ENCODE data around the gene REN.
A peak's percentile ranks its signal among the peaks of the same experiment; 100 is the strongest.

Gene REN

DNA sequence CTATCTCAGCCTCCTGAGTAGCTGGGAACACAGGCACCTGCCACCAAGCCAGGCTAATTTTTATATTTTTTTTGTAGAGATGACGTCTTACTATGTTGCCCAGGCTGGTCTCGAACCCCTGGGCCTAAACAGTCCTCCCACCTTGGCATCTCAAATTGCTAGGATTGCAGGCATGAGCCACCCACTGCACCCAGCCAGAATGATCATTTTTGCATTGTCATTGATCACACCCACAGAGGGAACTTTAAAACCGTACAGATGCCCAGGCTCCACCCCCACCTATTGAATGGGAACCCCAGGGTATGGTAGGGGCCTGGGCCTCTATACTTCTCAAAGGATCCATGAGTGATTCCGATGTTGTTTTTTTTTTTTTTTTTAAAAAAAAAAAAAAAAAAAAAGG is 51.0 kb downstream of the REN start:
- FAIRE-seq (no peak), DNase-seq (ENCODE audit: insufficient read length, low spot score) (no peak)
- TF ChIP-seq, protein P1, sequence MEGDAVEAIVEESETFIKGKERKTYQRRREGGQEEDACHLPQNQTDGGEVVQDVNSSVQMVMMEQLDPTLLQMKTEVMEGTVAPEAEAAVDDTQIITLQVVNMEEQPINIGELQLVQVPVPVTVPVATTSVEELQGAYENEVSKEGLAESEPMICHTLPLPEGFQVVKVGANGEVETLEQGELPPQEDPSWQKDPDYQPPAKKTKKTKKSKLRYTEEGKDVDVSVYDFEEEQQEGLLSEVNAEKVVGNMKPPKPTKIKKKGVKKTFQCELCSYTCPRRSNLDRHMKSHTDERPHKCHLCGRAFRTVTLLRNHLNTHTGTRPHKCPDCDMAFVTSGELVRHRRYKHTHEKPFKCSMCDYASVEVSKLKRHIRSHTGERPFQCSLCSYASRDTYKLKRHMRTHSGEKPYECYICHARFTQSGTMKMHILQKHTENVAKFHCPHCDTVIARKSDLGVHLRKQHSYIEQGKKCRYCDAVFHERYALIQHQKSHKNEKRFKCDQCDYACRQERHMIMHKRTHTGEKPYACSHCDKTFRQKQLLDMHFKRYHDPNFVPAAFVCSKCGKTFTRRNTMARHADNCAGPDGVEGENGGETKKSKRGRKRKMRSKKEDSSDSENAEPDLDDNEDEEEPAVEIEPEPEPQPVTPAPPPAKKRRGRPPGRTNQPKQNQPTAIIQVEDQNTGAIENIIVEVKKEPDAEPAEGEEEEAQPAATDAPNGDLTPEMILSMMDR (IDR thresholded peaks at IDR 0.05; ENCODE audit: insufficient read depth, missing control alignments), result no peak

DNA sequence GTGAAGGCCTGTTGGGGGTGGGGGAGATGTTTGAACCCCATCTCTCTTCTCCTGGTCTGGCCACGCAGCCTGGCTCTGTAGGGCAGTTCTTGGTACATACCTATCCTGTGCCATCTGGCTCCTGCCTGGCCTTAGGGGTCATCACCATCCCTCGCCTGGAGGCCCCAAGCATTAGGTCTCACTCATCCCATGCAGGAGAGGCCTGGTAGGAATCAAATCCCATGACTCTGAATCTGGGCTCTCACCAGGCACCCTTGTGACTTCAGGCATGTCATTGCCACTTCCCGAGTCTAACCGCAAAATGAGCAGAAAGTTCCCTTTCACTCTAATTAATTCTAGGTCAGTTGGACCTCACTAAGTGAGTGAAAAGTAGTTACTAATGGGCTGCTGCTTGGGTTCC is 51.5 kb downstream of the REN start:
- FAIRE-seq, result no peak
- TF ChIP-seq, protein P1 (IDR thresholded peaks at IDR 0.05; ENCODE audit: insufficient read depth, missing control alignments), result no peak

DNA sequence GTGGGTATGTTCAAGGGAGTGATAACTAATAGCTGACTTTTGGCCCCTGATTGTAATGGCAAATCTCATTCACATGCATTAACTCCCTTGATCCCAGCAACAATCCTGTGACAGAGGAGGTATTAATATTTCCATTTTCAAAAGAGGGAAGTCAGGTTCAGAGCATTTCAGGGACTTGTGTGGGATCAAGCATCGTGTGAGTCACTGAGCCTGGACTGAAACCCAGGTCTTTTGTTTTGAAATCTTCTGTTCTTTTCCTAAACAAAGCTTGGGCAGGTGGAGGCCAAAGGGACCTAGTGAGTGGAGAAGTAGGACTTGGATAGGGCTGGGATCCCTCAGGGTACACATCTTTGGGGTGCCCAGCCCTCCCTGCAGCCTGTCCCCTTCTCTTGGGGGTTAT is 52.2 kb downstream of the REN start:
- DNase-seq (ENCODE audit: insufficient read length, low spot score) (no peak), FAIRE-seq (no peak)
- TF ChIP-seq, protein P1 (IDR thresholded peaks at IDR 0.05; ENCODE audit: insufficient read depth, missing control alignments), result no peak

More for the DNA sequence above, 51.5 kb downstream of the REN start:
- DNase-seq (ENCODE audit: insufficient read length, low spot score), result no peak

DNA sequence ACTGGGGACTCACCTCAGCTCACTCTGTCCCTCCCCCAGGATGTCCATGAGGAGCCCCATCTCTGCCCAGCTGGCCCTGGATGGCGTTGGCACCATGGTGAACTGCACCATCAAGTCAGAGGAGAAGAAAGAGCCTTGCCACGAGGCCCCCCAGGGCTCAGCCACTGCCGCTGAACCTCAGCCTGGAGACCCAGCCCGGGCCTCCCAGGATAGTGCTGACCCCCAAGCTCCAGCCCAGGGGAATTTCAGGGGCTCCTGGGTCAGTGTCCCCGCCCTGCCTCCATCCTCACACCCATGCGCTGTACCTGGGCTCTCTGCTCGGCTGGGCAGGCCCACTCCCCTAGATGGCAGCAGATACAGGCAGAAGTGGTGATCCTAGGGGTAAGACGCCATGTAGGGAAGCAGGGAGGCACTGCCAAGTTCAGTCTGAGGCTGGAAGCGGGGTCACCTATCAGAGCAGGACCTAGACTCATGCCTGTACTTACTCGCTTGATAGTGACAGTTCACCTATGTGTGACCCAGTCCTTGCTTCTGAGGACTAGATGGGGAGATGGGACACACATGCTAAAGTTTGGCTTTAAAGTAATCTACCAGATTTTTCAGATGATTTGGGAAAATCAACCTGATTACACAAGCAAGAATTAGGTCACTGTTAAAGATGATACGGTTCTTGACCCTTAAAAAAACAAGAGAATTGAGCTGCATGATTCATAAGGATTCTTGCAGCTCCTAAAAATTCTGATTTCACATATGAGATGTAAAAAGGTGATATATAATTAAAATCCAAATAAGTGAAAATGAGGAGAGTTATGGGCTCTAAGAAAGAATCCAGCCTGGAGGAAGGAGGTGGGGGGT is 53.0 kb downstream of the REN start:
- DNase-seq (ENCODE audit: insufficient read length, low spot score), result no peak
- TF ChIP-seq, protein P1 (IDR thresholded peaks at IDR 0.05; ENCODE audit: insufficient read depth, missing control alignments), result peak; percentile 35
- FAIRE-seq, result no peak

DNA sequence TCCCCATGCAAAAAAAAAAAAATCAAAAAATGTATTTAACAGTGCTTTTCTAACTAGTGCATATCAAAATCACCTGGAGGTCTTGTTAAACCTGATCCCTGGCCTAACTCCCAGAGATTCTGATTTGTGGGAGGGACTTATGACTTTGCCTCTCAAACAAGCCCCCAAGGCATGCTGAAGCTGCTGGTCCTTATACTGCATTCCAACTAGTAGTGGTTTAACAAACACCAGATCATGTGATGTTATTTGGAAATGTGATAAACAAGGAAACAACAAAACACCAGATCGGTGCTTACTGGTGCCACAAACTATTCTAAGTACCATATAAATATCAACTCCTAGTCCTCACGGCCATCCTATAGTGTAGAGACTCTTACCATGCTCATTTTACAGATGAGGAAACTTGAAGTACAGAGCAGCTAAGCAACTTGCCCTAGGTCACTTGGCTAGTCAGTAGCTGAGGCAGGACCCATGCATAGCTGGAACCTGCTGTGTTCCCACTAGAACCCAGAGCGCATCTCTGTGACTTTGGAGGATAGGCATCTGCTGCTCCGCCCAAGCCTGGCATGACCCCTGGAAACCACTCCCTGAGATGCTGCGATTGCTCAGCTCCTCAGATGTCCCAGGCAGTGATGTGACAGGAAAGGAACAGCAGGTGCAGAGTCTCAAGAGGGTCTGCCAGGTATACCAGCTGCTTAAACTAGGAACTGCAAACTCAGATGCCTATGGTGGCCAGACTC is 55.1 kb downstream of the REN start:
- no peak for FAIRE-seq
- TF ChIP-seq, protein P1 (IDR thresholded peaks at IDR 0.05; ENCODE audit: insufficient read depth, missing control alignments), result no peak
- no peak for DNase-seq (ENCODE audit: insufficient read length, low spot score)

DNA sequence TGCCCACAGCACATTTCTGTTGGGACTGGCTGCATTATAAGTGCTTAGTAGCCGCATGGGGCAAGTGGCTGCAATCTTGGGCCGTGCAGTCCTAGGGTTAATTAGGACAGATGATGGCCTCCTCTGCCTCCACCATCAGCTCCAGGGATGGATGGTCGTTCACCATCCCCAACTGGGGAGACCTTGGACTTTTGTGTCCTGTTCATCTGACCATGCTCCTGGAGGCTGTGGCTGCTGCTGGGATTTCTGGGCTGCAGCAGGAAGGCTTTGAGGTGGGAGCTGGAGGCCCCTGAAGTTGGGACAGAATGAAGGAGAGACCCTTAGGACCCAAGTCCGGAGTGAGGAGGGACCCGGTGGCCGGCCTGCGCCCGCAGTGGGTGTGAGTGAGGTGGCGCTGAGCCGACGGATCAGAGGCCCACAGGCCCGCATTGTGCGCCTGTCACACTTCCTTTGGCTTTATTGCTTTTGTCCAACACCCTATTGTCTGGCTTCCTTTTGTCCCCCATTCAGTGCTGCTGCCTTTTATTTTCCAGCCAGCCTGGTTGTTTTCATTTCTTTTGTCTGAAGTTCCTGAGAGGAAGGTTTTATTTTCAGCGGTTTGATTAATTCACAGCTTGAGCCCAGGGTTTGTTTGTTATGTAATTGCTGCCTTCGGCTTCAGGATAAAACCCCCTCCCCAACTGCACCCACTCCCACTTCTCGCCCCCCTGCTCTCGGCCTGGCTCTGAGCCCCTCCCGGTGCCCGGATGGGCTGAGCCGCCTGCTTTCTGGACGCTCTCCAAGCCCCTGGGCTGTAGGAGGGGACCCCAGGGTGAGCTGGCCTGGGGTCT is 57.6 kb downstream of the REN start:
- TF ChIP-seq, protein P1 (IDR thresholded peaks at IDR 0.05; ENCODE audit: insufficient read depth, missing control alignments), result no peak
- FAIRE-seq (no peak), DNase-seq (ENCODE audit: insufficient read length, low spot score) (no peak)
